Thyroid gland (tissue), 4 donors: ENCODE measurements around the gene ZNF215. TPM values are rescaled to one million over a fixed set of nuclear protein-coding genes. Genes with fewer than 3 reads are reported as not detected.

ENCODE experiments used
- DNase-seq, 2 donors: peaks; one replicate each; pipeline ENCODE4 v3.0.0-alpha.2; 2019
- H3K27ac ChIP-seq, 3 donors: fragments of 200-600 bp; sonication (generic); 1 replicate in 2 of 3; 2 replicates in 1 of 3; pipeline ENCODE4 v1.5.1; 2016 to 2019; ENCODE audit warnings: mild to moderate bottlenecking in 1 of 3, moderate library complexity in 1 of 3
- H3K27me3 ChIP-seq: fragments of 200-600 bp; sonication (generic); one replicate; pipeline ENCODE4 v1.5.1; 2019
- H3K36me3 ChIP-seq, 2 donors: fragments of 200-600 bp; sonication (generic); one replicate each; pipeline ENCODE4 v1.5.1; 2016 to 2019
- H3K4me1 ChIP-seq, 2 donors: fragments of 200-600 bp; sonication (generic); one replicate each; pipeline ENCODE4 v1.5.1; 2017 to 2019
- H3K4me3 ChIP-seq, 3 donors: fragments of 200-600 bp; sonication (generic); replicated peaks in 1 of 3; 1 replicate in 2 of 3; 2 replicates in 1 of 3; pipeline ENCODE4 v1.5.1; 2016; ENCODE audit warnings: mild to moderate bottlenecking in 1 of 3
- H3K9me3 ChIP-seq: fragments of 200-600 bp; sonication (generic); one replicate; pipeline ENCODE4 v1.5.1; 2017
- CTCF ChIP-seq, 6 experiments: fragments of 200-600 bp in 3 of 6; fragments of 450-650 bp in 3 of 6; sonication (generic) in 3 of 6; IDR thresholded peaks; one replicate each; pipeline ENCODE4 v1.5.1; 2016 to 2019; ENCODE audit warnings: antibody characterized with exemption in 6 of 6, mild to moderate bottlenecking in 2 of 6, inconsistent platforms in 1 of 6, moderate library complexity in 1 of 6
- POLR2A ChIP-seq, 2 donors: fragments of 450-650 bp; IDR thresholded peaks; one replicate each; pipeline ENCODE4 v1.6.1; 2017; ENCODE audit warnings: antibody characterized with exemption in 2 of 2, mild to moderate bottlenecking in 2 of 2, moderate library complexity in 1 of 2
- WGBS, 2 donors: methylation state at CpG; one replicate each; pipeline ENCODE4 v1.1.5; 2017; 5-methylcytosine and 5-hydroxymethylcytosine counted together
- intact Hi-C: fragments of 100-400 bp; cut with DNase I; formaldehyde crosslinking; loops from one replicate; pipeline ENCODE4 v1.15.1; 2023
- total RNA-seq, 4 donors: library from RNA; depleted of rRNA; stranded (reverse); fragments of >200 nt; gene quantifications; one replicate each; pipeline ENCODE4 v1.2.3, GENCODE V29; 2016

The ZNF215 gene
- total RNA-seq, 4 donors from 2014 or later: 1.7 to 3.5 (median 2.1) TPM

DNA sequence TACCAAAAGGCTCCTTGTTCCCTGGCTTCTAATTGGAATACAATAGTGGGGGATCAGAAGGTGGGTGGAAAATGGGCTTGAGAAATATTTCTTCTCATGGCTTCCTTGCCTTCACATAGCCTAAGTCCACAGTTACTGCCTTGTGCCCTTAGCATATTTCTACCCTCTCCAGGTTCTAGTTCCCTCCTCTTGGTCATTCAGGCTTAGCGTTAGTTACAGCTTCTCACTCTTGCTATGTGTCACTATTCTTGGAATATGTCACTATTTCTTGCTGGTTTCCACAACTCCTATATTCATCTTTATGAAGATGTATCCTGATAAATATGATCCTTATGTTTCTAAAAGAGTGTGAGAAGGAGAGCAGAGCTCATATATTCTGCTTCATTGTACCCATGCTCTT, 36.4 kb upstream of the ZNF215 start:
- Histone ChIP-seq H3K27ac (no peak overlapping the region), H3K9me3 (no peaks in the 10 kb centered on the region), H3K27me3 (no peaks in the 10 kb centered on the region), H3K4me3 (no peak overlapping the region), H3K36me3 (no peaks in the 10 kb centered on the region), H3K4me1 (no peaks in the 10 kb centered on the region)
- WGBS, 2 donors: 43 to 52% methylated on average over 1 of the region's 1 CpG
- no peak for DNase-seq
- intact Hi-C loops: no loop called here
- TF ChIP-seq POLR2A (IDR thresholded peaks at IDR 0.05) (no peak), CTCF (IDR thresholded peaks at IDR 0.05) (no peak)

GRCh38 chr11:6892400-6892799, 33.8 kb upstream of the ZNF215 start, which contains the start of gene OR2D2:
Gene OR2D2 (minus strand): TSS chr11:6892500. CDS start chr11:6892500, 0 bp downstream.
- TF ChIP-seq CTCF (IDR thresholded peaks at IDR 0.05) (no peak), POLR2A (IDR thresholded peaks at IDR 0.05) (no peak)
- H3K4me1 ChIP-seq: no peaks in the 10 kb centered on the region
- H3K9me3 ChIP-seq: no peaks in the 10 kb centered on the region
- 90 to 93% methylated on average over 2 of the region's 2 CpGs for WGBS, 2 donors
- H3K4me3 ChIP-seq: no peak within 1 kb of the TSS
- no peak for DNase-seq
- no peaks in the 10 kb centered on the region for H3K36me3 ChIP-seq
- H3K27ac ChIP-seq: no peak within 1 kb of the TSS
- intact Hi-C loops: no loop called here
- H3K27me3 ChIP-seq: no peaks in the 10 kb centered on the region

GRCh38 chr11:6894097-6894496, 32.1 kb upstream of the ZNF215 start:
- Histone ChIP-seq H3K4me1 (no peaks in the 10 kb centered on the region), H3K36me3 (no peaks in the 10 kb centered on the region), H3K4me3 (no peak overlapping the region), H3K27ac (no peak overlapping the region), H3K27me3 (no peaks in the 10 kb centered on the region), H3K9me3 (no peaks in the 10 kb centered on the region)
- no peak for DNase-seq
- intact Hi-C loops: no loop called here
- TF ChIP-seq CTCF (IDR thresholded peaks at IDR 0.05) (no peak), POLR2A (IDR thresholded peaks at IDR 0.05) (no peak)

- no peaks in the 10 kb centered on the region for H3K27me3 ChIP-seq
- no peaks in the 10 kb centered on the region for H3K9me3 ChIP-seq
- H3K27ac ChIP-seq: no peak overlapping the region
- intact Hi-C loops: no loop called here
- H3K36me3 ChIP-seq: no peaks in the 10 kb centered on the region
- no peak overlapping the region for H3K4me3 ChIP-seq
- H3K4me1 ChIP-seq: no peaks in the 10 kb centered on the region
- TF ChIP-seq CTCF (IDR thresholded peaks at IDR 0.05) (no peak), POLR2A (IDR thresholded peaks at IDR 0.05) (no peak)
- no peak for DNase-seq
Observed at GRCh38 chr11:6895010-6895409, 31.2 kb upstream of the ZNF215 start.

- no peaks in the 10 kb centered on the region for H3K9me3 ChIP-seq
- no peak overlapping the region for H3K27ac ChIP-seq
- WGBS, 2 donors: 59 to 77% methylated on average over 1 of the region's 1 CpG
- TF ChIP-seq POLR2A (IDR thresholded peaks at IDR 0.05) (no peak), CTCF (IDR thresholded peaks at IDR 0.05) (no peak)
- H3K36me3 ChIP-seq: no peaks in the 10 kb centered on the region
- H3K4me1 ChIP-seq: no peaks in the 10 kb centered on the region
- no peak for DNase-seq
- intact Hi-C loops: no loop called here
- no peak overlapping the region for H3K4me3 ChIP-seq
- H3K27me3 ChIP-seq: no peaks in the 10 kb centered on the region
Observed at GRCh38 chr11:6898911-6899310, 27.3 kb upstream of the ZNF215 start.
